Stimulated activated CD8-positive, alpha-beta memory T cell treated with anti-CD3 and anti-CD28 coated beads, Interleukin-15, amount 100 ng/mL, for 24 hours (primary cell): ENCODE results near the gene PHYHD1.

Experiments
- DNase-seq: peaks from one replicate; pipeline ENCODE4 v3.0.0-alpha.2; 2020; ENCODE audit warnings: low read depth

PHYHD1 gene

GRCh38 chr9:128983536-128983935 is 62.8 kb downstream of the PHYHD1 start:
- DNase-seq: no peak

GRCh38 chr9:128986671-128987070 is 65.9 kb downstream of the PHYHD1 start:
- no peak for DNase-seq

- no peak for DNase-seq
These were observed 67.0 kb downstream of the PHYHD1 start for GRCh38 chr9:128987805-128988204.
